ENCODE measurements around the gene IER5L.

DNA sequence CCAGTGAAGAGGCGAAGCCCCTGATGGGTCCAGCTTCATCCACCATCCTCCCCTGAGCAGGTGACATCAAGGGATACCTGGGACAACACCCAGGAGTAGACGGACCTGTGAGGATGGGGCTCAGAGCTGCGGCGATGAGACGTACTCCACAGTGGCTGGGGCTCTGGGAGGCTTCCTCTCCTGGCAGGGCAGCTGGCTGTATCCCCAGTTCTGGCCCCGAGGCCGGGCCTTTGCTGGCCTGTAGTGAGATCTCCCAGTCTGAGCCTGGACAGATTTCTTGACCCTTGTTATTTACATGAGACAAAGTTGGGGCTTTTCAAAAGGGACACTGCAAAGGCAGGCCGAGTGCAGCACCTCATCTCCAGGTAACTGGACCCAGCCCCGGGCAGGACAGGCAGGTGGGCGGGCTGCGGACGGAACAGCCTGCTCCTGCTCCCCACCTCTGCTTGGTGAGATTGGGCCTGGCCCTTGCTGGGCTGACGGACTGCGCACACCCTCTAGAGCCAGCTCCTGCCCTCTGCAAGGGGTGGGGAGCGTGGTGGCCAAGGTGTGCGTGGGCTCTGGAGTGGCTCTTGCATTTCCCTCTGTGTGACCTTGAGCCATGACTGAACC is 23.1 kb downstream of the IER5L start:
- TF ChIP-seq, protein P1, sequence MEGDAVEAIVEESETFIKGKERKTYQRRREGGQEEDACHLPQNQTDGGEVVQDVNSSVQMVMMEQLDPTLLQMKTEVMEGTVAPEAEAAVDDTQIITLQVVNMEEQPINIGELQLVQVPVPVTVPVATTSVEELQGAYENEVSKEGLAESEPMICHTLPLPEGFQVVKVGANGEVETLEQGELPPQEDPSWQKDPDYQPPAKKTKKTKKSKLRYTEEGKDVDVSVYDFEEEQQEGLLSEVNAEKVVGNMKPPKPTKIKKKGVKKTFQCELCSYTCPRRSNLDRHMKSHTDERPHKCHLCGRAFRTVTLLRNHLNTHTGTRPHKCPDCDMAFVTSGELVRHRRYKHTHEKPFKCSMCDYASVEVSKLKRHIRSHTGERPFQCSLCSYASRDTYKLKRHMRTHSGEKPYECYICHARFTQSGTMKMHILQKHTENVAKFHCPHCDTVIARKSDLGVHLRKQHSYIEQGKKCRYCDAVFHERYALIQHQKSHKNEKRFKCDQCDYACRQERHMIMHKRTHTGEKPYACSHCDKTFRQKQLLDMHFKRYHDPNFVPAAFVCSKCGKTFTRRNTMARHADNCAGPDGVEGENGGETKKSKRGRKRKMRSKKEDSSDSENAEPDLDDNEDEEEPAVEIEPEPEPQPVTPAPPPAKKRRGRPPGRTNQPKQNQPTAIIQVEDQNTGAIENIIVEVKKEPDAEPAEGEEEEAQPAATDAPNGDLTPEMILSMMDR (IDR thresholded peaks at IDR 0.05): no peak
- no peak for TF ChIP-seq POLR2A (IDR thresholded peaks at IDR 0.05)
